GM19351 (cell line): ENCODE measurements around the gene ITPKA.
A peak's percentile ranks its signal among the peaks of the same experiment; 100 is the strongest.
"Not testable (repeated sequence)": the region's sequence is repeated elsewhere in the genome, so short reads cannot be mapped to it uniquely, and the experiment has no call there.

Experiments
- ATAC-seq: cut with Tn5 transposase; IDR thresholded peaks from one replicate; pipeline ENCODE4 v1.9.1; 2021; ENCODE audit warnings: mild to moderate bottlenecking, moderate library complexity; ENCODE audit not compliant: unreplicated experiment

Gene ITPKA

GRCh38 chr15:41493205-41493901 lies at the start of gene ITPKA:
ITPKA (plus strand) TSS chr15:41493874; CDS start chr15:41493928, 54 bp downstream.
- ATAC-seq = peak; percentile 74

DNA sequence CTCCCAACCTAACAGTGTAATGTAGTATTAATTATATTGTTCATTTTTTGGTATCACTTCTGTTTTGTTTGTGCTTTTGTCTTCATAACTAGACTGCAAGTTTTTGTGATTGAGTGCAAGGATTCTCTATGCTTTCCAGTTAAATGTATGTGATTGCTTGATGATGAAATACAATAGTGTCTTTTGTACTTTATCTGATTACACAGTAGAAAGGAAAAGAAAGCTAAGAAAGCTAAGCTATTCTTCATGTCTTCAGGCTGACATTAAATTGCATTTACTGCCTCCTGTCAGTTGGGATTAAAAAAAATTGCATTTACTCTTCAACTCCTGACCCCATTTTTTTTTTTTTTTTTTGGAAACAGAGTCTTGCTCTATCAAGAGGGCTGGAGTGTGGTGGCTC lies 48.3 kb upstream of the ITPKA start:
- ATAC-seq = no peak

DNA sequence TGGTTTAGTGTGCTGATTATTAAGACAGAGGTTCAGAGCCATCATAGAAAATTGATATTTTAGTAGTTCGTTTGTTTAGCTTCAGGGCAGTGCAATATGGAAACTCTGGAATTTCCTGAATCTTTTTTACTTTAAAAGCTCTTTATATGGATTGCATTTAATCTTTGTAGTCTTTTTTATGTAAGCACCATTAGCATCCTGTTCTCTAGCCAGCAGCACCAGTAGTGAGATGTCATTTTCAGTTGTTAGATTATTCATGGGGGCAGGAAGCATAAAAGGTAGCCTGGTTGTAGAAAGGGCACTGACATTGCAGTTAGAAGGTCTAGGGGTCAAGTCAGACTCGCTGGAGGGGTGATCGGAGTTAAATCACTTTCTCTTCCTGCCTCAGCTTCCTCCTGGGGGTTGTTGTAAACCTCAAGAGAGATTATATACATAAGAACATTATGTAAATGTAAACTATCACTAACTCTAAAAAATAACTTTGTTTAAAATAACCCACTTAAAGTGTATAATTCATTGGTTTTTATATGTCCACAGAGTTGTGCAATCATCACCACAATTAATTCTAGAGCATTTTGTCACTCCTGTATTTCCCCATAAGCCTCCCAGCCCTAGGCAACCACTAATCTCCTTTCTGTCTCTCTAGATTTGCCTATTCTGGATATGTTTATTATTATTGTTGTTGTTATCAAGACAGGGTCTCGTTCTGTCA lies 31.4 kb upstream of the ITPKA start:
- no peak for ATAC-seq

GRCh38 chr15:41464889-41465580 lies 28.6 kb upstream of the ITPKA start:
- ATAC-seq = no peak

DNA sequence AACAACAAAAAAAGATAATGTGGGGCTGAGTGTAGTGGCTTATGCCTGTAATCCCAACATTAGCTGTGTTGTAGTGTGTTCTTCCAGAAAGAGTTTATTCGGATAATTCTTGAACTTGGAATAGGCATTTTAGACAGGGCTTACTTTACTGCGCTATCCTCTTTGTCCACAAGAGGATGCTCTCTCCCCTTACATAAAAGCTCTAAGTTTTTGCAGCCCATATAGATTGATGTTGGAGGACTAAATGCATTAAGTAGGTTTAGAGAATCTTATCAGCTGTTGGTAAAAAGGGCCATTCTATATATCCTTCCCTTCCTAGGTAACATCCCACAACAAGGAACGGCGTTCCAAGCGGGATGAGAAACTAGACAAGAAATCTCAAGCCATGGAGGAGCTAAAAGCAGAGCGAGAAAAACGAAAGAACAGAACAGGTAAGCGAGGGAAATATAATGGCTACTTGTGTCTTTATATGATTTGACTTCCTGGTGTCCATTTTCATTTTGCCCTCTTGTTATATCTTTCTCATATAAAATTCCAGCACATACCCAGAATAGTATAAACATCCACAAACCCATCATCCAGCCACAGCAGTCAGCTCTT lies 27.8 kb upstream of the ITPKA start:
- ATAC-seq = no peak

DNA sequence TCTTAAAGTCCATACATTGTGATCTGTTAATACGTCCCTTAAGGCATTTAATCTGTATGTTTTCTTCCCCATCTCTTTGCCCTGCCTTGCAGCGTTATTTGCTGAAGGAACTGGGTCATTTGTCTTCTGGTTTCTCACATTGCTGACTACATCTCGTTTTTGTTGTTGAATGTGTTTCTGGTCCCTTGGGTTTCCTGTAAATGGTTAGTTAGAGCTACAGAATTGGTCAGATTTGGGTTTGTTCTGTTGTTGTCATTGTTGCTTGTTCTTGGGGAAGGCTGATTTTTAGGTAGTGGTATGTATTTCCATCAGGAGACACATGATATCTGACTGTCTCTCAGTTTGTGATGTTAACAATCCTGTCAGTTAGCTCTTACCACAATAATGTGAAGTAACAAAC lies 27.0 kb upstream of the ITPKA start:
- no peak for ATAC-seq

DNA sequence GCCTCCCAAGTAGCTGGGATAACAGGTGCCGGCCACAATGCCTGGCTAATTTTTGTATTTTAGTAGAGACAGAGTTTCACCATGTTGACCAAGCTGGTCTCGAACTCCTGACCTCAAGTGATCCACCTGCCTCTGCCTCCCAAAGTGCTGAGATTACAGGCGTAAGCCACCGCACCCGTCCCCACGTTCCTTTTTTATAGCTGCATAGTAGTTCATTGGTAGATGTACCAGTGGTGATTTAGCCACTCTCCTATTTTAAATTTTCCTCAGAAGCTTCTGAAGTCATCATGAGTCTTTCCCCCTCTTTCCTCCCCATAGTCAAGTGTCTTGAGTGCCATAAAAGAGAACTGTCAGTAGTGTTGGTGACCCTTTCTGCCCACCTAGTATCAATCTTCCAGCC lies 24.0 kb upstream of the ITPKA start:
- not testable (repeated sequence) for ATAC-seq

DNA sequence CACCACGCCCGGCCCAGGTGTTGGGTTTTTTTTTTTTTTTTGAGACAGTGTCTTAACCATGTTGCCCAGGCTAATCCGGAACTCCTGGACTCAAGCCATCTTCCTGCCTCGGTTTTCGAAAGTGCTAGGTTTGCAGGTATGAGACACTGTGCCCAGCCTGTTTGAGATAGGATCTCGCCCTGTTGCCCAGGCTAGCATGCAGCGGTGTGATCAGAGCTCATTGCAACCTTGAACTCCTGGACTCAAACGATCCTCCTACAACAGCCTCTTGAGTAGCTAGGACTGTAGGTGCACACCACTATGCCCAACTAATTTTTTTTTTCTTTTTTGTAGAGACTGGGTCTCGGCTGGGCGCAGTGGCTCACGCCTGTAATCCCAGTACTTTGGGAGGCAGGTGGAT lies 20.3 kb upstream of the ITPKA start:
- ATAC-seq = no peak

DNA sequence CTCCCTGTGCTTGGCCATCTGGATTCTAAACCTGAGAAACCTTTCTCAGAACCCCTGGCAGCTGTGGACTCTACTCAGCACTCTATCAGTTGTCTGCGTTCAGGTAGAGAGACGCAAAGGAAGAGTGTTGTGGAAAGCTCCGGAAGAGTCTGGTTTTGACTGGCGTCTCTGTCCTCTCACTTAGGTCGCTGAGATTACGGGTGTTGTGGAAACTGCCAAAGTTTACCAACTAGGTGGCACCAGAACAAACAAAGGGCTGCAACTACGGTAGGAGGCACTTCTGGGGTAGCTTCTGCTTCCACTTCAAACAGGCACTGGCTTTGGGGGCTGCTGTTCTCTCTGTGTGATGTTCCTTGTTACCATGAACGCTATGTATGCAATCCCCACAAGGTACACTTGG lies 19.2 kb upstream of the ITPKA start:
- ATAC-seq = no peak

DNA sequence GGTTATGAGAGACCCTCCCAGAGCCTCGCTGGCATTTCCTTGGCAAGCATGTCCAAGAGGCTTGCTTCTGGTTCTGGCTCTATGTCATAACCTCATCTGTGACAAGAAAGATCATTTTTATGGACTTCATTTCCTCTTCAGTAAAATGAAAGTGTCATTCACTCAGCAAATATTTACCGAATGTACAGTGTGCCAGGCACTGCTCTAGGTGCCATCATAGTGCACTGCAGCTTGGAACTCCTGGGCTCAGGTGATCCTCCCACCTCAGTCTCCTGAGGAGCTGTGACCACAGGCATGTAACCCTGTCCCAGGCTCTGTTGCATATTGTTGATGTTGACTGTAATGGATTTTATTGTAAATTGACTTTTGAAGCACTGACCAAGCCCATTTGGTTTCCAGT lies 18.7 kb upstream of the ITPKA start:
- no peak for ATAC-seq

- no peak for ATAC-seq
These were observed 17.1 kb upstream of the ITPKA start for GRCh38 chr15:41476416-41477048.

- ATAC-seq = no peak
These were observed 13.1 kb upstream of the ITPKA start for GRCh38 chr15:41480396-41481140.

GRCh38 chr15:41482110-41482877 lies 11.4 kb upstream of the ITPKA start:
- ATAC-seq = no peak

DNA sequence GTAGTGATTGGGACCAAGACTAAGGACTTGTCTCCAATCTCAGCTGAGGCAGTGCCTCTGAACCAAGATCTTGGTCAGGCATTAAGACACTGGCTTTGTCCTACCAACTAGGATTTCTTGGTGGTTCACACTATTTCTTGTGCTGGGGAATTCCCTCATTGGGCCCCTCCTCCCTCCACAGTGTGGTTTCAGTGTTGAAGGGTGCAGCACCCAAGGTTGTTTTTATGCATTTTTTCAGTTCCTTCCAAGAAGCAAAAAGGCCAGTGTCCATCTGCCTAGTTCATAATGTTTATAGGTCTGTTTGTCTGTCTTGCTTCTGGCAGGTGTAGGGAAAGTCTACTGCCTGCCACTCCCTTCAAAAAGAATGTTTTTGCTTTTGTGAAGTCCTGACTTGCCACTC lies 10.6 kb upstream of the ITPKA start:
- peak; percentile 78 for ATAC-seq

GRCh38 chr15:41483519-41483918 lies 10.2 kb upstream of the ITPKA start:
- ATAC-seq = no peak

DNA sequence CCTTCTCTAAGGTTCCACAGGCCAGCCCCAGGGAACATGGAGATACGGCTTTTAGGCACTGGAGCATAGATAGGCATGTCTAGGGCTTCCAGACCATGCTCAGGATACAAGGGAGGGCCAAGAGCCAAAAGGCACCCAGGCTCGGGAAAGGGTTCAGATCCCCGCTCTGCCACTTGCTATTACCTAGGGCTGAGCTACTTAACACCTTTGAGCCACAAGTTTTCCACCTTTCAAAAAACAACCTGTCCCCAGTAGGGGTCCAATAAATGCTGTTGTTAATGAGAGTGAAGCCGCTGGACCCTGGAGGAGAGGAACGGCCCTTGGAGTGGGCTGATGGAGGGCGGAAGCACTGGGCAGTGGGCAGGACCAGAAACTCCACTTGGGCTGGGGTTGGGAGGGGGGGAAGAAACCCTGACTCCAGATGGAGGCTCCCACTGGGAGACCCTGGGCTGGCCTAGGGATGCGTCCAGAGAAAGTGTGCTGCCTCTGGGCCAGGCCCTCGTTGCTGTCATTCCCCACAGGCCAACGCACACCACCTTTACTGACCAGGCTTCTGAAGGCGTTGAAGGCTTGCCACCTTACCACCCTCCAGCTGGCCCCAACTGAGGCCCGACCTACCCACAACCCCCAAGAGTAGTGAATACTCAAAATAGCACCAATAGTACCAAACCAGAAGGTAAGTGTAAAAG lies 8.6 kb upstream of the ITPKA start:
- no peak for ATAC-seq

GRCh38 chr15:41486286-41486685 lies 7.4 kb upstream of the ITPKA start:
- no peak for ATAC-seq

- ATAC-seq = no peak
These were observed 6.3 kb upstream of the ITPKA start for GRCh38 chr15:41487381-41487780.

DNA sequence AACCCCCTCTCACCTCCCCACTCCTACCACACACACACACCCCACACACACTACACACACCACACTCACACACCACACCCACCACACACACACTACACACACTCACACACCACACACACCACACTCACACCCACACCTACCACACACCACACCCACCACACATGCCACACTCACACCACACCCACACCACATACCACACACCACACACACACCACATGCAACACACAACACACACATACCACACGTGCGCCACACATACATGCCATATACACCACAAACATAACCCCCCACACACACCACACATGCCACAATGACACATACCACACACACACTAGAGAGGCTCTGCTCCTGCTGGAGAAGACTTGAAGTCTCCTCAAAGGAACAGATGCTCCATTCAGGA lies 5.9 kb upstream of the ITPKA start:
- ATAC-seq = no peak
